ENCODE results near the gene MS4A3.
A peak's percentile ranks its signal among the peaks of the same experiment; 100 is the strongest.
"Not testable (repeated sequence)": the region's sequence is repeated elsewhere in the genome, so short reads cannot be mapped to it uniquely, and the experiment has no call there.

Gene MS4A3

DNA sequence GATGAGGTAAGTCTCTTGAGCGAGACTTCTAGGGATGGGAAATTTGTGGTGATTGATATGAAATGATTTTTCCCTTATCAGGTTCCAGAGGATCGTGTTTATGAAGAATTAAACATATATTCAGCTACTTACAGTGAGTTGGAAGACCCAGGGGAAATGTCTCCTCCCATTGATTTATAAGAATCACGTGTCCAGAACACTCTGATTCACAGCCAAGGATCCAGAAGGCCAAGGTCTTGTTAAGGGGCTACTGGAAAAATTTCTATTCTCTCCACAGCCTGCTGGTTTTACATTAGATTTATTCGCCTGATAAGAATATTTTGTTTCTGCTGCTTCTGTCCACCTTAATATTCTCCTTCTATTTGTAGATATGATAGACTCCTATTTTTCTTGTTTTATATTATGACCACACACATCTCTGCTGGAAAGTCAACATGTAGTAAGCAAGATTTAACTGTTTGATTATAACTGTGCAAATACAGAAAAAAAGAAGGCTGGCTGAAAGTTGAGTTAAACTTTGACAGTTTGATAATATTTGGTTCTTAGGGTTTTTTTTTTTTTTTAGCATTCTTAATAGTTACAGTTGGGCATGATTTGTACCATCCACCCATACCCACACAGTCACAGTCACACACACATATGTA lies 39.1 kb downstream of the MS4A3 start:
- no peak for DNase-seq

DNA sequence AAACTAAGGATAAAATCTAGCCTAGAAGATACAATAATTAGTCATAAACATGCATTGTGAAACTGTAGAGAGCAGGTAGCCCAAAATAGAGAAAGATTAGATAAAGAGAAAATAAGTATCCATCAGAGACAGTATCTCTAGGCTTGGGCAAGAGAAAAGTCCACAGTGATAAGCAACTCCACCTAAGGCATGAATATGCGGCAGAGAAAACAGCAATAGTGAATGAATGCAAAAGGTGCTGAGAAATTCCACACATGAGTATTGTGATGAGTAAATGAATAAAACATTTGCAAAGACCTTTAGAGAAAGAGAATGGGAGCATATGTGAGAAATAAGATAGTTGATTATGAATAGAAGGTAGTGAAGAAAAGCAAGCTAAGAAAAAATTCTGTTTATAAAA lies 40.7 kb downstream of the MS4A3 start:
- DNase-seq: no peak

DNA sequence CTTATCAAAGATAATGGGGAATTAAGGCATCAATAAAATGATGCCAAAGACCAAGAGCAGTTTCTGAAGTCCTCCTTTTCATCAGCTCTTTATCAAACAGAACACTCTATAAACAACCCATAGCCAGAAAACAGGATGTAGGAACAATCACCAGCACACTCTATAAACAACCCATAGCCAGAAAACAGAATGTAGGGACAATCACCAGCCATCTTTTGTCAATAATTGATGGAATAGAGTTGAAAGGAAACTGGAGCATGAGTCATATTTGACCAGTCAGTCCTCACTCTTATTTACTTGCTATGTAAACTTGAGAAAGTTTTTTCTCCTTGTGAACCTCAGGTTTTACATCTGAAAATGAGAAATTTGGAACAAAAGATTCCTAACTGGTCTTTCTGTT lies 42.0 kb downstream of the MS4A3 start:
- no peak for DNase-seq

DNA sequence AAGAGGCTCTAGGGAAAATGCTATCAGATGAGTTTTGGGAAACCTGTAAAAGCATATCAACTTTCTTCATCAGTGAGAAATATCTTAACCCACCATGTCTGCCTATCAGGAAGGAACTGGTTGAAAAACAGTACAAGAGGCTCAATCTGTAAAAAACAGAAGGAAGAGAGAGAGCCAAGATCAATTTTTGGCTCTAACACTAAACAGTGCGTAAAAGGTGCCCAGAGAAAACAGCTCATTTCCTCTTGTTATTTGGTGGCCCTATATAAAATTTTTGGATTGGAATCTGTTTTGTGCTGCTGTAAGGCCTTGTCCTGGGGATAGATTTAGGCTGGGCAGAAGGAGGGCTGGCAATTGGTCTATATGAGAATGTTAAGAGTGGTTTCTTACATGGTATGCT lies 44.1 kb downstream of the MS4A3 start:
- no peak for DNase-seq

DNA sequence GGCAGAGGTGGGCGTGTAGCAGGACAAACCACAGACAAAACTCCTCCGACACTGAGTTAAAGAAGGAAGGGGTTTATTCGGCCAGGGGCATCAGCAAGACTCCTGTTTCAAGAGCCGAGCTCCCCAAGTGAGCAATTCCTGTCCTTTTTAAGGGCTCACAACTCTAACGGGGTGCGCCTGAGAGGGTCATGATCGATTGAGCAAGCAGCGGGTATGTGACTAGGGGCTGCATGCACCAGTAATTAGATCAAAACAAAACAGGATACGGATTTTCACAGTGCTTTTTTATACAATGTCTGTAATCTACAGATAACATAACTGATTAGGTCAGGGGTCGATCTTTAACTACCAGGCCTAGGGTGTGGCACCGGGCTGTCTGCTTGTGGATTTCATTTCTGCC lies 44.9 kb downstream of the MS4A3 start:
- DNase-seq: not testable (repeated sequence)

DNA sequence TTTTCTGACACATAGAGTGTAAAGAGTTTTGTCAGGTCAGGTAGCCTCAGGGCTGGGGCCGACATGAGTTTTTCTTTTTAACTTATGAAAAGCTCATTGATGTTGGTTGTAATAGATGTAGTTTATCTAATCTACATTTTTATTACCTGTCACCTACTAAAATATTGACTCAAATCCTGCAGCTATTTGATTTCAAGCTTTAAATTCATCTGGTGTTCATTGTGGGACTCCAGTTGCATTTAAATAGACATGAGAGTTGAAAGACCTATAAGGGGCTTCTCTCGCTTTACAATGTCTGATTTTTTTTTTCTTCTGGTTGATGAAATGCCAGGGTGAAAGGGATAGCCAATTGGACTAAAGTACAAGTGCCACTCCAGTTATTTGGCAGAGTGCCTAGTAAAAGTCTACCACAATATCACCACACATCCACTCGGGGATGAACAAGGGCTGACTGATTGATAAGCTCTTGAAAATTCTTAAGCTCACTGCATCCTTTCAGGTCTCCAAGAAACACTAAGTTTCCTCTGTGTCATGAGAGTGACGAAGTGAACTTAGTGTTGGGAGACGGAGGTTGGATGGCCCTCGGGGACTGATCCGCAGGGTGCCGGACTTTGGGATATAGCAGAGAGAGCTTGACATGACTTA lies 48.1 kb downstream of the MS4A3 start:
- DNase-seq: not testable (repeated sequence)

DNA sequence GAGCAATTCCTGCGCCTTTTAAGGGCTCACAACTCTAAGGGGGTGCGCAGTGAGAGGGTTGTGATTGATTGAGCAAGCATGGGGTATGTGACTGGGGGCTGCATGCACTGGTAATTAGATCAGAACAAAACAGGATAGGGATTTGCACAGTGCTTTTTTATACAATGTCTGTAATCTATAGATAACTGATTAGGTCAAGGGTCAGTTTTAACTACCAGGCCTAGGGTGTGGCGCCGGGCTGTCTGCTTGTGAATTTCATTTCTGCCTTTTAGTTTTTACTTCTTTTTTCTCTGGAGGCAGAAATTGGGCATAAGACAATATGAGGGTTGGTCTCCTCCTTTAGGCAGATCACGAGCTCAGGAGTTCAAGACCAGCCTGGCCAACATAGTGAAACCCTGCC lies 52.2 kb downstream of the MS4A3 start:
- not testable (repeated sequence) for DNase-seq

DNA sequence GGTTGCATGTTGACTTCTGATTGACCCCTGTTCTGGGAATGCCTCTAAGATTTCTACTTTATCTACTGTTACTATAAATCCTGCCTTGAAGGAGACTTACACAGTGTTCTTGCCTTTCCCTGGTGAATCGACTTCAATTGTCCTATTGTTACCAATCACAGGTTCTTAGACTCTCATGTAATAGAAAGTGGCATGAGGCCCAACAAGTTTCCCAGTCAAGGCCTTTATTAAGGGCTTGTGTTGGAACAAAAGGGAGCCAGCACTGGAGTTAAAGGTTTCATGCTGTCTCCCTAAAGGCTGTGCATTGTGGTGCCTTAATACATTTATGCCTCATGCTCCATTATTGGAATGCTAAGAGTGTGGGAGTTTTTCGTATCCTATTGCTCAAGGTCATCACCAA lies 55.3 kb downstream of the MS4A3 start:
- no peak for DNase-seq

DNA sequence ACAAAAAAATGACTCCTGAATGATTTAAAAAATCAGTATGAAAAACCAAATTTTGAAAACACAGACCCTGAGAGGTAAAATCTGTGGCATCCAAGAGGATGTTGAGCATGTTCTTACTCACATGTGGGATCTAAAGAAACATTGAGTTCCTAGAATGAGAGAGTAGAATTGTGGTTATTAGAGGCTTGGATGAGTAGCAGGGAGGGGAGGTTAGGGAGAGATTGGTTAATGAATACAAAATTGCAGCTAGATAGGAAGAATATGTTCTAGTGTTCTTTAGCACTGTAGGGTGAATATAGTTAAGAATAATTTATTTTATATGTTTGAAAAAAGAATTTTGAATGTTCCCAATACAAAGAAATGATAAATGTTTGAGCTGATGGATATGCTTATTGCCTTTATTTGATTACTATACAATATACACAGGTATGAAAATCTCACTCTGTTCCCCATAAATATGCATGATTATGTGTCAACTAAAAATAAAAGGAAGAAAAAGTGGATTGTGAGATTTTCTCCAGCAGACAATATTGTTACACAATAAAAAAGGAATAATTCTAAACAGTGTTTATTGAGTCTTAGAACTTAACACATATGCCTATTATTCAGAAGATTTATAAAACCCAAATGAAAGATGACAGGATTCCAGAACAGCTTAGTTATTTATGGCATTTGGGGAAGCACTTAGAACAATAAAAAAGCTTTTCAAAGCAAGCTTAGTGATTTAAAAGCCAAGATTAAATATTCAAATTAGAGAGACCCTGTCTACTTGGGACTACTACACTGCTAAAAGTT lies 60.7 kb downstream of the MS4A3 start:
- DNase-seq: no peak

DNA sequence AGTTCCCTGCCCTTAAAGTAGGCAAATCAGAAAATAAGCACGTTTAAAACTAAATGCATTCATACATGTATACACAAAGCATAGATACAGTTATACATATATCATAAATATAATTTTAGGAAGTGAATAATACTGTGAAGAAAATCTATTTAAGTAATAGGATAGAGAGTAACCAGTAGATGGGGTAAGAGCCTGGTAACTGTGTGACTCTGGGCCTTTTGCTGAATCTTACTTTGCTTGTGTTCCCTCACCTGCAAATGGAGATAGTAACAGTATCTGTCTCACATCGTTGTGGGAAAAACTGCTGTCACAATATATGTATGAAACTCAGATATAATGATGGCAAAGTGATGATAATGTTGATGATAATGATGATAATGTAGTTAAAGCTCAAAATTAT lies 61.9 kb downstream of the MS4A3 start:
- peak in 3 of 4 experiments; percentile 6 to 33 (median 10) for DNase-seq

DNA sequence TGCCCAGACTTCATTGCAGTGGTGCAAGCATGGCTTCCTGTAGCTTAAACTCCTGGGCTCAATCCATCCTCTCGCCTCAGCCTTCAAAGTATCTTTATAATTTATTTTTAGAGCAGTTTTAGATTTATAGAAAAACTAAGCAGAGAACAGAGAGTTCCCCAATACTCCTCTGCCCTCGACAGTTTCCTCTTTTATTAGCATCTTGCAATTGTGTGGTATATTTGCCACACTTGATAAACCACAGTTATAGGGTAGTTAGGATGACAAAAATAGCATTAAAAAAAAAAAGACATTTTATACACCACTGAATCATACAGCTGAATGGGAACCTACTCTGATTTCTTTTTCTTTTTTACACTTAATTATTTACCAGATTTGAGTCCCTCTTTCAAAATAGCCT lies 63.2 kb downstream of the MS4A3 start:
- DNase-seq: peak; percentile 51 to 84 (median 70)

Data from suppressor macrophage (primary cell).